ENCODE measurements around the gene MAP3K4.

MAP3K4 gene

DNA sequence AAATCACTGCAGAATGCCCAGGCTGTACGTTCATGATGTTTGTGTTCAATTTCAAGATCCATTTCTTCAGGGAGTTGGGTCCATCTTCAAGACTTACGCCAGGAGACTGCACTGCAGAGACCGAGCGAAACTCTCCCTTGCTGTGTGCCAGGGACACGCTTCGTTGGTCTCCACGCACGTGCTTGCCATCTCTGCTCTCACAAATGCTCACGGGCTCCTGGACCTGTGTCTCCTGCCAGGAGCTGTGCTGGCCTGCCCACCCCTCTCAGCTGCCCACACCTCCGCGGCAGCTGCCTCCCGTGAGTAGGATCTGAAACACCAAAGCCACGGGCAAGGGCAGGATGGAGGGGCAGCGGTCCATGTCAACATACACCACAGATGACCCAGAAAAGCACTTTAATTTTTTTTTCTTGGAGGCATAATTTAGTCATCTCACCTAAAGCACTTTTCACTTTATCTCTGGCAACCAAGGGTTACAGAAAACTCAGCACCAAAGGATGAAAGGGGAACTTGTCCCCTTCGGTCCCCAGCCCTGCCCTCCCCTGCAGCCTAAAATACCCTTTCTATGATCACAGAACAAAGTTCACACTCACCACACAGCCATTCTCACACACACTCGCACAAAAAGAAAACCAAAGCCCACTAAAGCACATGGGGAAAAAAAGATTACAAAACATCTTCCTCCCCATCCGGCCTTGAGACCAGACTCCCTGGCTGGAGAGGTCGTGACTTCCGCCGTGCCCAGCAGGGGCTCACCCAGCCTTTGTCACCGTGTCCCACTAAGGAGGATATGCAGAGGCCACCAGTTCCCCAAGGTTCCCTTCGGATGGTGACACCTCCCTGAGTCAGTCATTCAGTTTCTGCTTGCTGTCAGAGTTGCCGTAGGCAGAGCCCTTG lies 144.4 kb downstream of the MAP3K4 start:
- H3K36me3 ChIP-seq (ENCODE audit: insufficient read depth, low read length), result peaks cover 15% of the 10 kb centered on the region
- H3K9me3 ChIP-seq (ENCODE audit: low read length), result no peaks in the 10 kb centered on the region
- H3K27me3 ChIP-seq (ENCODE audit: control insufficient read depth in 1 of 2, insufficient read depth in 2 of 2, low read length in 2 of 2), result no peaks in the 10 kb centered on the region
- H3K9ac ChIP-seq (ENCODE audit: low read length), result no peak overlapping the region
- H3K4me1 ChIP-seq (ENCODE audit: insufficient read depth, low read length), result no peaks in the 10 kb centered on the region
- no peak overlapping the region for H3K27ac ChIP-seq (ENCODE audit: low read depth, low read length)
- no peak overlapping the region for H3K4me3 ChIP-seq (ENCODE audit: low read depth in 1 of 2, low read length in 2 of 2)

DNA sequence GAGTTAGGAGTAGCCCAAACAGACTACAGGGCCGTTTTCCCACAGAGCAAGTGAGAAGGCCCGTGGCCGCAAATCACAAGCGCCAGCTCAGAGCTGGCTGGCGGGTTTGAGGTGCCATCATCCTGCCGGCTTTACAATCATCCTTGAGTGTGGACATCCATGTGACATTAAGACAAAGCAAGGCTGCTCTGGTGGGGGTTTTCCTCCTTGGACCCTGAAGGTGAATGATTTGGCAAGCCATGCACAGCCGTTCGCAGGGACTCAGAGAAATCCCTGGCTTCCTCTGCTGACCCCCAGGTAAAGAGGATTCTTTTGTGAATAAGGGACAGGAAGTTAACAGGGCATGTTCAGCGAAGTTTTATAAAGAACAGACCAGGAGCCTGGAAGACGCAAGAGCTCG lies 145.1 kb downstream of the MAP3K4 start:
- H3K4me3 ChIP-seq (ENCODE audit: low read depth in 1 of 2, low read length in 2 of 2), result no peak overlapping the region
- no peaks in the 10 kb centered on the region for H3K27me3 ChIP-seq (ENCODE audit: control insufficient read depth in 1 of 2, insufficient read depth in 2 of 2, low read length in 2 of 2)
- H3K36me3 ChIP-seq (ENCODE audit: insufficient read depth, low read length), result peaks cover 15% of the 10 kb centered on the region
- no peak overlapping the region for H3K27ac ChIP-seq (ENCODE audit: low read depth, low read length)
- no peaks in the 10 kb centered on the region for H3K4me1 ChIP-seq (ENCODE audit: insufficient read depth, low read length)
- H3K9ac ChIP-seq (ENCODE audit: low read length), result no peak overlapping the region
- H3K9me3 ChIP-seq (ENCODE audit: low read length), result no peaks in the 10 kb centered on the region

DNA sequence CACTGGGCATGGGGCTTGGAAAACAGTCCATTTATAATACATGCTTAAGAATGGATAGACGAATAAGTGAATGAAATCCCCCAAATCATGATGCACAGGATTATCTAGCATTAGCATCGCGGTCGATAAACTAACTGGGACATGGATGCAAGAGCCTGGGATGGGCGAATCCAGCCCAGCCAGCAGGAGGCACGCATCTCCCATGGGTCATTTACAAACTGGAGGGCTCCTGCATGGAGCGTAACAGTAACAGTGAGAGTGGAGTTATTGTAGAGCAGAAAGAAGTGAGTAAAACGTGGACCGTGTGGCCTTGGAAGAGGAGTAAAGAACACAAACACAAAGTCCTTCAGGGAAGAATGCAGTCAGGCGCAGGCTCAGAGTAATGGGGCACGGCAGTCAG lies 145.8 kb downstream of the MAP3K4 start:
- Histone ChIP-seq H3K9me3 (ENCODE audit: low read length) (no peaks in the 10 kb centered on the region), H3K27ac (ENCODE audit: low read depth, low read length) (no peak overlapping the region), H3K9ac (ENCODE audit: low read length) (no peak overlapping the region), H3K36me3 (ENCODE audit: insufficient read depth, low read length) (peaks cover 15% of the 10 kb centered on the region), H3K27me3 (ENCODE audit: control insufficient read depth in 1 of 2, insufficient read depth in 2 of 2, low read length in 2 of 2) (no peaks in the 10 kb centered on the region), H3K4me1 (ENCODE audit: insufficient read depth, low read length) (no peaks in the 10 kb centered on the region), H3K4me3 (ENCODE audit: low read depth in 1 of 2, low read length in 2 of 2) (no peak overlapping the region)

DNA sequence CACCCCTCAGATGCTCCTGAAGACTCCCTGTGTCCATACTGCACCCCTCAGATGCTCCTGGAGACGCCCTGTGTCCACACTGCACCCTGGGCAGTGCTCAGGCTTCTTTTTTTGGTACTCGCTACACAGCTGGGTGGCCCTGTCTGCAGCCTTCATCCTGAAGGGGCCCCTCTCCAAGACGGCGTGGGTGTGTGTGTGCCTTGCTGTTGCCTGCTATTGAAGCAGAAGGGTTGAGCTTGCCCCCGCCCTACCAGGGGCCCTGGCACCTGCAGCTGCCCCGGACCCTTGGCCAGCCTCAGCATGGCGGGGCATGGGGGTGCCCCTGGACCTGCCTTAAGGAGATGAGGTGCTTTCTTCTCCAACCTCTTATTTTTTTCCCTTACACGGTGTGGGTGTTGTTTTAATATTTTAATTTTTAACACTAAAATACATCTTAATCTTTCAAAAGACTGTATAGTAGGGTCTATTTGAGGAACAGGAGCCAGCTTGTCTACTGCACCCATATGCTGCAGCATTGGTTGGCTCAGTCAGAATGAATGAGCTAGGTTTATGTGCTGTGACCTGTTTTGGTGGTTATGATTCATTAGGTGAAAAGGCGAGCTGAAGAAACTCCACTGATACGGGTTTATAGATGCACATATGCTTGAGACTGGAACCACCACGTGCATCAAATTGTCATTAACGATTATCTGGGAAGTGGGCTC lies 146.4 kb downstream of the MAP3K4 start:
- H3K9ac ChIP-seq (ENCODE audit: low read length), result no peak overlapping the region
- H3K4me1 ChIP-seq (ENCODE audit: insufficient read depth, low read length), result no peaks in the 10 kb centered on the region
- no peaks in the 10 kb centered on the region for H3K27me3 ChIP-seq (ENCODE audit: control insufficient read depth in 1 of 2, insufficient read depth in 2 of 2, low read length in 2 of 2)
- H3K4me3 ChIP-seq (ENCODE audit: low read depth in 1 of 2, low read length in 2 of 2), result no peak overlapping the region
- H3K36me3 ChIP-seq (ENCODE audit: insufficient read depth, low read length), result peaks cover 15% of the 10 kb centered on the region
- no peaks in the 10 kb centered on the region for H3K9me3 ChIP-seq (ENCODE audit: low read length)
- H3K27ac ChIP-seq (ENCODE audit: low read depth, low read length), result no peak overlapping the region

GRCh38 chr6:161138543-161139303 lies 147.2 kb downstream of the MAP3K4 start:
- Histone ChIP-seq H3K27ac (ENCODE audit: low read depth, low read length) (no peak overlapping the region), H3K27me3 (ENCODE audit: control insufficient read depth in 1 of 2, insufficient read depth in 2 of 2, low read length in 2 of 2) (no peaks in the 10 kb centered on the region), H3K36me3 (ENCODE audit: insufficient read depth, low read length) (peaks cover 15% of the 10 kb centered on the region), H3K9me3 (ENCODE audit: low read length) (no peaks in the 10 kb centered on the region), H3K4me3 (ENCODE audit: low read depth in 1 of 2, low read length in 2 of 2) (no peak overlapping the region), H3K4me1 (ENCODE audit: insufficient read depth, low read length) (no peaks in the 10 kb centered on the region), H3K9ac (ENCODE audit: low read length) (no peak overlapping the region)

- Histone ChIP-seq H3K36me3 (ENCODE audit: insufficient read depth, low read length) (peaks cover 15% of the 10 kb centered on the region), H3K27ac (ENCODE audit: low read depth, low read length) (no peak overlapping the region), H3K4me1 (ENCODE audit: insufficient read depth, low read length) (no peaks in the 10 kb centered on the region), H3K9me3 (ENCODE audit: low read length) (no peaks in the 10 kb centered on the region), H3K9ac (ENCODE audit: low read length) (no peak overlapping the region), H3K4me3 (ENCODE audit: low read depth in 1 of 2, low read length in 2 of 2) (no peak overlapping the region), H3K27me3 (ENCODE audit: control insufficient read depth in 1 of 2, insufficient read depth in 2 of 2, low read length in 2 of 2) (no peaks in the 10 kb centered on the region)
Measured at GRCh38 chr6:161139304-161139765, 147.8 kb downstream of the MAP3K4 start.

- Histone ChIP-seq H3K27me3 (ENCODE audit: control insufficient read depth in 1 of 2, insufficient read depth in 2 of 2, low read length in 2 of 2) (no peaks in the 10 kb centered on the region), H3K9me3 (ENCODE audit: low read length) (no peaks in the 10 kb centered on the region), H3K27ac (ENCODE audit: low read depth, low read length) (no peak overlapping the region), H3K4me3 (ENCODE audit: low read depth in 1 of 2, low read length in 2 of 2) (no peak overlapping the region), H3K9ac (ENCODE audit: low read length) (no peak overlapping the region), H3K36me3 (ENCODE audit: insufficient read depth, low read length) (peaks cover 15% of the 10 kb centered on the region), H3K4me1 (ENCODE audit: insufficient read depth, low read length) (no peaks in the 10 kb centered on the region)
Measured at GRCh38 chr6:161139766-161140553, 148.4 kb downstream of the MAP3K4 start.

GRCh38 chr6:161140554-161140875 lies 148.9 kb downstream of the MAP3K4 start:
- Histone ChIP-seq H3K27me3 (ENCODE audit: control insufficient read depth in 1 of 2, insufficient read depth in 2 of 2, low read length in 2 of 2) (no peaks in the 10 kb centered on the region), H3K4me1 (ENCODE audit: insufficient read depth, low read length) (no peaks in the 10 kb centered on the region), H3K27ac (ENCODE audit: low read depth, low read length) (no peak overlapping the region), H3K36me3 (ENCODE audit: insufficient read depth, low read length) (peaks cover 15% of the 10 kb centered on the region), H3K4me3 (ENCODE audit: low read depth in 1 of 2, low read length in 2 of 2) (no peak overlapping the region), H3K9ac (ENCODE audit: low read length) (no peak overlapping the region), H3K9me3 (ENCODE audit: low read length) (no peaks in the 10 kb centered on the region)

GRCh38 chr6:161141173-161141572 lies 149.6 kb downstream of the MAP3K4 start:
- H3K27me3 ChIP-seq (ENCODE audit: control insufficient read depth in 1 of 2, insufficient read depth in 2 of 2, low read length in 2 of 2), result no peaks in the 10 kb centered on the region
- peaks cover 15% of the 10 kb centered on the region for H3K36me3 ChIP-seq (ENCODE audit: insufficient read depth, low read length)
- H3K27ac ChIP-seq (ENCODE audit: low read depth, low read length), result no peak overlapping the region
- no peak overlapping the region for H3K9ac ChIP-seq (ENCODE audit: low read length)
- H3K4me1 ChIP-seq (ENCODE audit: insufficient read depth, low read length), result no peaks in the 10 kb centered on the region
- H3K4me3 ChIP-seq (ENCODE audit: low read depth in 1 of 2, low read length in 2 of 2), result no peak overlapping the region
- no peaks in the 10 kb centered on the region for H3K9me3 ChIP-seq (ENCODE audit: low read length)

- no peak overlapping the region for H3K27ac ChIP-seq (ENCODE audit: low read depth, low read length)
- H3K27me3 ChIP-seq (ENCODE audit: control insufficient read depth in 1 of 2, insufficient read depth in 2 of 2, low read length in 2 of 2), result no peaks in the 10 kb centered on the region
- H3K4me1 ChIP-seq (ENCODE audit: insufficient read depth, low read length), result no peaks in the 10 kb centered on the region
- no peak overlapping the region for H3K9ac ChIP-seq (ENCODE audit: low read length)
- peaks cover 7% of the 10 kb centered on the region for H3K36me3 ChIP-seq (ENCODE audit: insufficient read depth, low read length)
- H3K9me3 ChIP-seq (ENCODE audit: low read length), result no peaks in the 10 kb centered on the region
- H3K4me3 ChIP-seq (ENCODE audit: low read depth in 1 of 2, low read length in 2 of 2), result no peak overlapping the region
Measured at GRCh38 chr6:161142957-161143296, 151.4 kb downstream of the MAP3K4 start.

Data from muscle layer of colon (tissue), 2 donors.